ENCODE measurements around the gene PNPLA1.

DNA sequence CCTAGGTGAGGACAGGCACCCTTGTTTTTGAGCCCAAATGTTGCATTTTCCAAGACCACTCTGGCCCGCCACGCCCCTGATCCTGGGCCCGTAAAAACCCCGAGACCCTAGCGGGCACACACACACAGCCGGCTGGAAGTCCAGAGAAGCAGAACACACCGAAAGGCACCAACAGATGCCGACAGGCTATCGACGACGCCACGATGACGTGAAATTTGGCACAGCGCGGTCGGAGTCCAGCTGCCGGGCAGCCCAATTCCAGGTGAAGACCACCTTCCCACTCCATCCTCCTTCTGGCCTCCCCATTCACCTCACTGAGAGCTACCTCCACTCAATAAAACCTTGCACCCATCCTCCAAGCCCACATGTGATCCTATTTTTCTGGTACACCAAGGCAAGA is 34.0 kb upstream of the PNPLA1 start:
- no peak for TF ChIP-seq POLR2A (IDR thresholded peaks at IDR 0.05; ENCODE audit: low read depth, low read length)
- TF ChIP-seq POLR2AphosphoS5 (IDR thresholded peaks at IDR 0.05; ENCODE audit: low read depth, low read length) = no peak

Measured in GM12891 (cell line).